ENCODE measurements around the gene VPS18.

GRCh38 chr15:40900256-40901052 lies 6.2 kb downstream of the VPS18 start:
- TF ChIP-seq EZH2 (IDR thresholded peaks at IDR 0.05; ENCODE audit: borderline replicate concordance, low read depth, low read length, severe bottlenecking) = no peak
- TF ChIP-seq POLR2AphosphoS5 (IDR thresholded peaks at IDR 0.05; ENCODE audit: insufficient read depth, low read depth, low read length) = no peak
- no peak for TF ChIP-seq CTCF (IDR thresholded peaks at IDR 0.05; ENCODE audit: extremely low read depth in 1 of 2, insufficient read depth in 1 of 2, low read depth in 1 of 2, low read length in 2 of 2)
- no peak for TF ChIP-seq MYC (IDR thresholded peaks at IDR 0.05; ENCODE audit: low read depth, low read length)
- no peak for TF ChIP-seq MAX (IDR thresholded peaks at IDR 0.05; ENCODE audit: insufficient read depth, insufficient read length)
- TF ChIP-seq GATA2 (IDR thresholded peaks at IDR 0.05; ENCODE audit: insufficient read depth, insufficient read length, low read depth, low read length) = no peak
- TF ChIP-seq POLR2A (IDR thresholded peaks at IDR 0.05; ENCODE audit: low read depth, low read length) = no peak
- TF ChIP-seq JUN (IDR thresholded peaks at IDR 0.05; ENCODE audit: borderline replicate concordance, insufficient read depth, insufficient read length, low read depth) = no peak

Data from endothelial cell of umbilical vein (primary cell).